ENCODE results near the gene EIF4G3.

Gene EIF4G3, protein sequence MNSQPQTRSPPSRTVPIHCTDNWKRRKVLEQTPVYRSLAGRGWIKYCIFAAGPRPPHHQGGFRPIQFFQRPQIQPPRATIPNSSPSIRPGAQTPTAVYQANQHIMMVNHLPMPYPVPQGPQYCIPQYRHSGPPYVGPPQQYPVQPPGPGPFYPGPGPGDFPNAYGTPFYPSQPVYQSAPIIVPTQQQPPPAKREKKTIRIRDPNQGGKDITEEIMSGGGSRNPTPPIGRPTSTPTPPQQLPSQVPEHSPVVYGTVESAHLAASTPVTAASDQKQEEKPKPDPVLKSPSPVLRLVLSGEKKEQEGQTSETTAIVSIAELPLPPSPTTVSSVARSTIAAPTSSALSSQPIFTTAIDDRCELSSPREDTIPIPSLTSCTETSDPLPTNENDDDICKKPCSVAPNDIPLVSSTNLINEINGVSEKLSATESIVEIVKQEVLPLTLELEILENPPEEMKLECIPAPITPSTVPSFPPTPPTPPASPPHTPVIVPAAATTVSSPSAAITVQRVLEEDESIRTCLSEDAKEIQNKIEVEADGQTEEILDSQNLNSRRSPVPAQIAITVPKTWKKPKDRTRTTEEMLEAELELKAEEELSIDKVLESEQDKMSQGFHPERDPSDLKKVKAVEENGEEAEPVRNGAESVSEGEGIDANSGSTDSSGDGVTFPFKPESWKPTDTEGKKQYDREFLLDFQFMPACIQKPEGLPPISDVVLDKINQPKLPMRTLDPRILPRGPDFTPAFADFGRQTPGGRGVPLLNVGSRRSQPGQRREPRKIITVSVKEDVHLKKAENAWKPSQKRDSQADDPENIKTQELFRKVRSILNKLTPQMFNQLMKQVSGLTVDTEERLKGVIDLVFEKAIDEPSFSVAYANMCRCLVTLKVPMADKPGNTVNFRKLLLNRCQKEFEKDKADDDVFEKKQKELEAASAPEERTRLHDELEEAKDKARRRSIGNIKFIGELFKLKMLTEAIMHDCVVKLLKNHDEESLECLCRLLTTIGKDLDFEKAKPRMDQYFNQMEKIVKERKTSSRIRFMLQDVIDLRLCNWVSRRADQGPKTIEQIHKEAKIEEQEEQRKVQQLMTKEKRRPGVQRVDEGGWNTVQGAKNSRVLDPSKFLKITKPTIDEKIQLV (N-terminal part only)

GRCh38 chr1:21176586-21177555 is at the start of gene EIF4G3:
TSS of gene EIF4G3 (minus strand) at chr1:21176897. CDS start at chr1:21002742, 174,155 bp downstream.
- Histone ChIP-seq H3K4me3 (ENCODE audit: low read depth, low read length) (peak within 1 kb of the TSS; percentile 93), H3K27ac (peak within 1 kb of the TSS; percentile 91), H3K9me3 (ENCODE audit: severe bottlenecking) (peaks cover 5% of the 10 kb centered on the region), H3K36me3 (peaks cover 4% of the 10 kb centered on the region), H3K27me3 (ENCODE audit: insufficient read depth, low read depth, severe bottlenecking) (no peaks in the 10 kb centered on the region)
- DNase-seq = peak; percentile 98
- TF ChIP-seq, protein P1, sequence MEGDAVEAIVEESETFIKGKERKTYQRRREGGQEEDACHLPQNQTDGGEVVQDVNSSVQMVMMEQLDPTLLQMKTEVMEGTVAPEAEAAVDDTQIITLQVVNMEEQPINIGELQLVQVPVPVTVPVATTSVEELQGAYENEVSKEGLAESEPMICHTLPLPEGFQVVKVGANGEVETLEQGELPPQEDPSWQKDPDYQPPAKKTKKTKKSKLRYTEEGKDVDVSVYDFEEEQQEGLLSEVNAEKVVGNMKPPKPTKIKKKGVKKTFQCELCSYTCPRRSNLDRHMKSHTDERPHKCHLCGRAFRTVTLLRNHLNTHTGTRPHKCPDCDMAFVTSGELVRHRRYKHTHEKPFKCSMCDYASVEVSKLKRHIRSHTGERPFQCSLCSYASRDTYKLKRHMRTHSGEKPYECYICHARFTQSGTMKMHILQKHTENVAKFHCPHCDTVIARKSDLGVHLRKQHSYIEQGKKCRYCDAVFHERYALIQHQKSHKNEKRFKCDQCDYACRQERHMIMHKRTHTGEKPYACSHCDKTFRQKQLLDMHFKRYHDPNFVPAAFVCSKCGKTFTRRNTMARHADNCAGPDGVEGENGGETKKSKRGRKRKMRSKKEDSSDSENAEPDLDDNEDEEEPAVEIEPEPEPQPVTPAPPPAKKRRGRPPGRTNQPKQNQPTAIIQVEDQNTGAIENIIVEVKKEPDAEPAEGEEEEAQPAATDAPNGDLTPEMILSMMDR (IDR thresholded peaks at IDR 0.05; ENCODE audit: low read depth, low read length) = no peak

DNA sequence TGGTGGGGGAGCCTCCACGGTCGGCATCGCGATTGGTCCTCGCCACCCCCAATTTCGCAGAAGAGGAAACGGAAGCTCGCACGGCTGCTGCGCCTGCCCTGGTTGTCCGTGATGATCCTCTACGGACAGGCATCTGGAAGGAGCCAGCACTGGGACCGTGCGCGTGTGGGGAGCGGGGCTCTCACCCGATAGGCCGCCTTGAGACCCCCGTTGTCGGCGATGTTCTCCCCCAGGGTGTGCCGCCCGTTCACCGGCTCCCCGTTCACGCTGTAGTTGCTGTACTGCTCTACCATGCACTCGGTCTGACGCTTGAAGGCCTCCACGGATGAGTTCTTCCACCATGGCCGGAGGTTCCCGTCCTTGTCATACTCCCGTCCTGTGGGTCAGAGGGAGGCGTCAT is 48.4 kb upstream of the EIF4G3 start:
- no peaks in the 10 kb centered on the region for H3K27me3 ChIP-seq (ENCODE audit: insufficient read depth, low read depth, severe bottlenecking)

GRCh38 chr1:21220815-21221214 is 44.1 kb upstream of the EIF4G3 start:
- peaks cover 46% of the 10 kb centered on the region for H3K36me3 ChIP-seq
- H3K9me3 ChIP-seq (ENCODE audit: severe bottlenecking) = no peaks in the 10 kb centered on the region
- H3K27me3 ChIP-seq (ENCODE audit: insufficient read depth, low read depth, severe bottlenecking) = no peaks in the 10 kb centered on the region
- no peak for DNase-seq
- TF ChIP-seq, protein P1 (IDR thresholded peaks at IDR 0.05; ENCODE audit: low read depth, low read length) = no peak
- H3K4me3 ChIP-seq (ENCODE audit: low read depth, low read length) = no peak overlapping the region
- no peak overlapping the region for H3K27ac ChIP-seq

More for the DNA sequence above, 48.4 kb upstream of the EIF4G3 start:
- Histone ChIP-seq H3K9me3 (ENCODE audit: severe bottlenecking) (no peaks in the 10 kb centered on the region), H3K4me3 (ENCODE audit: low read depth, low read length) (no peak overlapping the region), H3K27ac (no peak overlapping the region), H3K36me3 (peaks cover 37% of the 10 kb centered on the region)
- no peak for DNase-seq
- TF ChIP-seq, protein P1 (IDR thresholded peaks at IDR 0.05; ENCODE audit: low read depth, low read length) = no peak

DNA sequence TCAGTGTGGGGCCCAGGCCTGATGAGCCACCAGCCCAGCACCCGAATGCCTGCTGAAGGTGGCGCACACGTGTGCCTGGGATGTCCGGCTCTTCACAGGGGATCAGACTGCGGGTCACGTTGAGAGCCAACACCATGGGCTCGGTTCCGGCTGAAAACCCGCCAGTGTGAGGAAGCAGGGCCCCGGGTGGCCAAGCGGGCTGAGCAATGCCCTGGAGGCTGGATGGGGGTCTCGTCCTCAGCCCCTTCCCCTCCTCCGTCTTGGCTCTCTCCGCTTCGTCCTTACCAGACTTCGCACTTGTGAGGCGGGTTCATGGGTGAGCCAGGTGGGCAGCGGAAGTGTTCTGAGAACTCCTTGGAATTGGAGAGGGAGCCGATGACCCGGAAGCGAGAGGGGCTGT is 43.0 kb upstream of the EIF4G3 start:
- TF ChIP-seq, protein P1 (IDR thresholded peaks at IDR 0.05; ENCODE audit: low read depth, low read length) = no peak
- Histone ChIP-seq H3K4me3 (ENCODE audit: low read depth, low read length) (no peak overlapping the region), H3K36me3 (peaks cover 39% of the 10 kb centered on the region), H3K27ac (no peak overlapping the region), H3K9me3 (ENCODE audit: severe bottlenecking) (no peaks in the 10 kb centered on the region), H3K27me3 (ENCODE audit: insufficient read depth, low read depth, severe bottlenecking) (no peaks in the 10 kb centered on the region)
- DNase-seq = no peak
